K562 (cell line): Measurements from ENCODE around the gene ALDH16A1. TPM values are rescaled to one million over a fixed set of nuclear protein-coding genes. Genes with fewer than 3 reads are reported as not detected.
A peak's percentile ranks its signal among the peaks of the same experiment; 100 is the strongest.

Experiments
- CEBPB ChIP-seq: fragments of 450-650 bp; IDR thresholded peaks from 2 replicates; pipeline ENCODE4 v1.6.1; 2016; ENCODE audit warnings: missing genetic modification characterization, missing compliant biosample characterization
- CTBP1 ChIP-seq: fragments of 450-650 bp; IDR thresholded peaks from 2 replicates; pipeline ENCODE4 v1.6.1; 2016; ENCODE audit warnings: borderline replicate concordance
- FOS ChIP-seq: IDR thresholded peaks from 3 replicates; pipeline ENCODE4 v1.6.1; 2011; ENCODE audit not compliant: insufficient read length; ENCODE audit errors: extremely low read depth
- KDM4B ChIP-seq, 2 experiments: fragments of 450-650 bp in 1 of 2; sonication (generic) in 1 of 2; IDR thresholded peaks; 2 replicates each; pipeline ENCODE4 v1.6.1; 2016 to 2017; ENCODE audit warnings: borderline replicate concordance in 2 of 2, antibody characterized with exemption in 1 of 2, low read depth in 1 of 2, mild to moderate bottlenecking in 1 of 2
- KLF16 ChIP-seq: IDR thresholded peaks from 2 replicates; pipeline ENCODE4 v1.6.1; 2016; ENCODE audit warnings: antibody characterized with exemption
- MCM5 ChIP-seq: fragments of 450-650 bp; IDR thresholded peaks from 2 replicates; pipeline ENCODE4 v1.6.1; 2016; ENCODE audit warnings: low read depth
- NR2F6 ChIP-seq: fragments of 450-650 bp; formaldehyde crosslinking; IDR thresholded peaks from 2 replicates; pipeline ENCODE4 v1.4.0; 2020; ENCODE audit warnings: mild to moderate bottlenecking
- RB1 ChIP-seq: fragments of 450-650 bp; IDR thresholded peaks from 2 replicates; pipeline ENCODE4 v1.6.1; 2017; ENCODE audit warnings: low read depth, mild to moderate bottlenecking
- SAP30 ChIP-seq: fragments of 200-600 bp; sonication (generic); IDR thresholded peaks from 2 replicates; pipeline ENCODE4 v1.6.1; 2012; ENCODE audit warnings: borderline replicate concordance, low read depth, mild to moderate bottlenecking, moderate library complexity, low read length, control low read depth, inconsistent platforms; ENCODE audit not compliant: insufficient read depth, poor library complexity, severe bottlenecking
- SIN3A ChIP-seq, 2 experiments: fragments of 150-350 bp in 1 of 2; IDR thresholded peaks; 2 replicates each; pipeline ENCODE4 v1.6.1; 2011 to 2016; ENCODE audit warnings: borderline replicate concordance in 2 of 2, low read depth in 2 of 2, low read length in 2 of 2, mild to moderate bottlenecking in 2 of 2, moderate library complexity in 2 of 2; ENCODE audit not compliant: control insufficient read depth in 1 of 2
- SP1 ChIP-seq: sonication (generic); formaldehyde crosslinking; IDR thresholded peaks from 2 replicates; pipeline ENCODE4 v1.8.1; 2022; ENCODE audit warnings: mild to moderate bottlenecking, missing genetic modification reagents
- TCF3 ChIP-seq: sonication (generic); formaldehyde crosslinking; IDR thresholded peaks from 2 replicates; pipeline ENCODE4 v1.4.0; 2020; ENCODE audit warnings: mild to moderate bottlenecking, missing genetic modification reagents
- ZFP30 ChIP-seq: fragments of 250-450 bp; sonication (Bioruptor Pico); IDR thresholded peaks from 2 replicates; pipeline ENCODE4 v1.8.0; 2022; ENCODE audit warnings: moderate library complexity, mild to moderate bottlenecking, inconsistent platforms, borderline replicate concordance
- ZFPM2 ChIP-seq: fragments of 250-450 bp; sonication (Bioruptor Pico); IDR thresholded peaks from 2 replicates; pipeline ENCODE4 v1.5.1; 2022; ENCODE audit warnings: mild to moderate bottlenecking
- ZKSCAN8 ChIP-seq: fragments of 200-800 bp; sonication (Bioruptor generic); IDR thresholded peaks from 2 replicates; pipeline ENCODE4 v1.6.1; 2016; ENCODE audit warnings: missing genetic modification characterization, missing compliant biosample characterization
- ZNF197 ChIP-seq: fragments of 200-800 bp; sonication (Bioruptor generic); IDR thresholded peaks from 2 replicates; pipeline ENCODE4 v1.6.1; 2016; ENCODE audit warnings: low read depth, missing genetic modification characterization, missing compliant biosample characterization
- ZNF316 ChIP-seq: fragments of 450-650 bp; IDR thresholded peaks from 2 replicates; pipeline ENCODE4 v1.6.1; 2016
- ZZZ3 ChIP-seq: fragments of 450-650 bp; IDR thresholded peaks from 2 replicates; pipeline ENCODE4 v1.6.1; 2016; ENCODE audit warnings: antibody characterized with exemption, mild to moderate bottlenecking, moderate library complexity
- polyA plus RNA-seq, 8 experiments: library from polyadenylated mRNA; depleted of rRNA in 4 of 8; stranded (reverse) in 5 of 8; unstranded in 3 of 8; fragments of >200 nt; fragmentation: Nextera tagmentation in 2 of 8; fragmentation: Illumina TruSeq in 1 of 8; extraction: Ambion mirVana in 2 of 8; extraction: Trizol in 1 of 8; gene quantifications; 2 replicates each; pipeline versions ENCODE4 v1.2.1 to v1.2.3, GENCODE V29; 2011 to 2014; ENCODE audit warnings: inconsistent platforms in 1 of 8, missing spikeins in 1 of 8
- total RNA-seq, 7 experiments: library from RNA; depleted of rRNA in 6 of 7; stranded (reverse); fragments of >200 nt in 6 of 7; fragmentation: Illumina TruSeq in 2 of 7; extraction: Trizol in 2 of 7; gene quantifications; 2 replicates each; pipeline versions ENCODE4 v1.2.1 to v1.2.3, GENCODE V29; 2011 to 2021; ENCODE audit warnings: low replicate concordance in 1 of 7
- TF ChIP-seq, protein P1 (sequence below): fragments of 200-800 bp; sonication (Bioruptor generic); IDR thresholded peaks from 2 replicates; pipeline ENCODE4 v1.6.1; 2017; ENCODE audit warnings: missing genetic modification characterization, missing compliant biosample characterization
- TF ChIP-seq, protein P2 (sequence below): fragments of 250-450 bp; sonication (Bioruptor Pico); IDR thresholded peaks from 2 replicates; pipeline ENCODE4 v1.8.0; 2022; ENCODE audit warnings: moderate library complexity, mild to moderate bottlenecking, inconsistent platforms
- TF ChIP-seq, protein P3 (sequence below): sonication (generic); formaldehyde crosslinking; IDR thresholded peaks from 2 replicates; pipeline ENCODE4 v1.8.0; 2022; ENCODE audit warnings: missing genetic modification reagents, mild to moderate bottlenecking, borderline replicate concordance
- TF ChIP-seq, protein P4 (sequence below): fragments of 250-450 bp; sonication (Bioruptor Pico); IDR thresholded peaks from 2 replicates; pipeline ENCODE4 v1.8.0; 2021; ENCODE audit warnings: borderline replicate concordance, mild to moderate bottlenecking, moderate library complexity; ENCODE audit not compliant: poor library complexity, severe bottlenecking

The ALDH16A1 gene
- total and polyA plus RNA-seq, 9 of the 15 experiments (the other 6 are each of a cell fraction or from before 2014, with no cell fraction given), result 2.2 to 52.2 (median 7.6) TPM

DNA sequence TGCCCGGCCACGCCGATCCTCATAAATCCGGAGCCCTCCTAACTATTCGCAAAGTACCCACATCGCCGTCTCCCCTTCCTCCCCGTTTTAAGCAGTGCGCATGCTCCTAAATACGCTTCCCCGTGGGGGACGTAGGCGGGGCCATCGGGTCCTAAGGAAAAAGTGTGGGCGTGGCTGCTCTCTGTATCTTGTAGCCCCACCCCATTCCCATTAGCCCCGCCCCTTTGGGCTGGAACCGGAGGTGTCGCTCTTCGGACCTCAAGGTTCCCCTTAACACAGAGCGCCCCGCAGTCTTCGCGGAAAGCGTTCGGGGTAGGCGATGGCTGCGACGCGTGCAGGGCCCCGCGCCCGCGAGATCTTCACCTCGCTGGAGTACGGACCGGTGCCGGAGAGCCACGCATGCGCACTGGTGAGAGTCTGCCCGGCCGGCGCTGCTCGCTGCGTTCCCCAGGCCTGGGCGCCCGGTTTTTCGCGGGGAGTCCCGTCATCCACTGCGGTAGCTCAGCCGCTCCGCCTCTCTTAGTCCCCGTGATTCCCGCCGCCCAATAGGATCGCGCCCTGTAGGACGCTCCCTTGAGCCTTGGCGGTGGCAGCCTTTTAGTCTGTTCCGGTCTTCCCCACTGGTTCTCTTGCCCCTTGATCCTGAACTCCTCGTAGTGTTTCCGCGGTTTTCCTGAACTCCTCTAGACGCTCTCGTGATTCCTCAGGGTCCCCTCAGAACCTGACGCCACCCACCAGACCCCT, at the start of gene ALDH16A1 (continued):
- TF ChIP-seq KLF16, result no peak
- TF ChIP-seq FOS, result peak; percentile 57
- no peak for TF ChIP-seq ZNF316
- TF ChIP-seq ZNF197 (CRISPR knock-in tag), result no peak
- TF ChIP-seq SAP30, result peak; percentile 17
- TF ChIP-seq ZKSCAN8 (CRISPR knock-in tag), result no peak
- no peak for TF ChIP-seq MCM5
- peak in 1 of 2 experiments; percentile 24; a peak in 1 of 4 replicates for TF ChIP-seq KDM4B (IDR thresholded peaks at IDR 0.05; ENCODE audit: borderline replicate concordance in 2 of 2, low read depth in 1 of 2)
- TF ChIP-seq CTBP1, result peak; percentile 39
- TF ChIP-seq SIN3A (IDR thresholded peaks at IDR 0.05; ENCODE audit: borderline replicate concordance in 2 of 2, control insufficient read depth in 1 of 2, low read depth in 2 of 2, low read length in 2 of 2), result peak in 1 of 2 experiments; percentile 45; a peak in 1 of 4 replicates
- TF ChIP-seq ZZZ3, result no peak
- TF ChIP-seq RB1, result peak; percentile 56; the same call in 1 of the 2 replicates
- TF ChIP-seq SP1 (CRISPR knock-in tag), result peak; percentile 92
- TF ChIP-seq, protein P1, sequence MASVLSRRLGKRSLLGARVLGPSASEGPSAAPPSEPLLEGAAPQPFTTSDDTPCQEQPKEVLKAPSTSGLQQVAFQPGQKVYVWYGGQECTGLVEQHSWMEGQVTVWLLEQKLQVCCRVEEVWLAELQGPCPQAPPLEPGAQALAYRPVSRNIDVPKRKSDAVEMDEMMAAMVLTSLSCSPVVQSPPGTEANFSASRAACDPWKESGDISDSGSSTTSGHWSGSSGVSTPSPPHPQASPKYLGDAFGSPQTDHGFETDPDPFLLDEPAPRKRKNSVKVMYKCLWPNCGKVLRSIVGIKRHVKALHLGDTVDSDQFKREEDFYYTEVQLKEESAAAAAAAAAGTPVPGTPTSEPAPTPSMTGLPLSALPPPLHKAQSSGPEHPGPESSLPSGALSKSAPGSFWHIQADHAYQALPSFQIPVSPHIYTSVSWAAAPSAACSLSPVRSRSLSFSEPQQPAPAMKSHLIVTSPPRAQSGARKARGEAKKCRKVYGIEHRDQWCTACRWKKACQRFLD, result peak; percentile 37; the same call in 1 of the 2 replicates
- no peak for TF ChIP-seq NR2F6 (CRISPR knock-in tag)
- TF ChIP-seq, protein P2, sequence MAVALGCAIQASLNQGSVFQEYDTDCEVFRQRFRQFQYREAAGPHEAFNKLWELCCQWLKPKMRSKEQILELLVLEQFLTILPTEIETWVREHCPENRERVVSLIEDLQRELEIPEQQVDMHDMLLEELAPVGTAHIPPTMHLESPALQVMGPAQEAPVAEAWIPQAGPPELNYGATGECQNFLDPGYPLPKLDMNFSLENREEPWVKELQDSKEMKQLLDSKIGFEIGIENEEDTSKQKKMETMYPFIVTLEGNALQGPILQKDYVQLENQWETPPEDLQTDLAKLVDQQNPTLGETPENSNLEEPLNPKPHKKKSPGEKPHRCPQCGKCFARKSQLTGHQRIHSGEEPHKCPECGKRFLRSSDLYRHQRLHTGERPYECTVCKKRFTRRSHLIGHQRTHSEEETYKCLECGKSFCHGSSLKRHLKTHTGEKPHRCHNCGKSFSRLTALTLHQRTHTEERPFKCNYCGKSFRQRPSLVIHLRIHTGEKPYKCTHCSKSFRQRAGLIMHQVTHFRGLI (CRISPR knock-in tag), result no peak
- TF ChIP-seq ZFPM2 (CRISPR knock-in tag), result 0 out of 2 replicates have a peak, but pooled peaks have one; percentile 21
- no peak for TF ChIP-seq CEBPB (tag)
- TF ChIP-seq, protein P3, sequence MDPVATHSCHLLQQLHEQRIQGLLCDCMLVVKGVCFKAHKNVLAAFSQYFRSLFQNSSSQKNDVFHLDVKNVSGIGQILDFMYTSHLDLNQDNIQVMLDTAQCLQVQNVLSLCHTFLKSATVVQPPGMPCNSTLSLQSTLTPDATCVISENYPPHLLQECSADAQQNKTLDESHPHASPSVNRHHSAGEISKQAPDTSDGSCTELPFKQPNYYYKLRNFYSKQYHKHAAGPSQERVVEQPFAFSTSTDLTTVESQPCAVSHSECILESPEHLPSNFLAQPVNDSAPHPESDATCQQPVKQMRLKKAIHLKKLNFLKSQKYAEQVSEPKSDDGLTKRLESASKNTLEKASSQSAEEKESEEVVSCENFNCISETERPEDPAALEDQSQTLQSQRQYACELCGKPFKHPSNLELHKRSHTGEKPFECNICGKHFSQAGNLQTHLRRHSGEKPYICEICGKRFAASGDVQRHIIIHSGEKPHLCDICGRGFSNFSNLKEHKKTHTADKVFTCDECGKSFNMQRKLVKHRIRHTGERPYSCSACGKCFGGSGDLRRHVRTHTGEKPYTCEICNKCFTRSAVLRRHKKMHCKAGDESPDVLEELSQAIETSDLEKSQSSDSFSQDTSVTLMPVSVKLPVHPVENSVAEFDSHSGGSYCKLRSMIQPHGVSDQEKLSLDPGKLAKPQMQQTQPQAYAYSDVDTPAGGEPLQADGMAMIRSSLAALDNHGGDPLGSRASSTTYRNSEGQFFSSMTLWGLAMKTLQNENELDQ (CRISPR knock-in tag), result no peak
- TF ChIP-seq TCF3, result no peak
- TF ChIP-seq, protein P4, sequence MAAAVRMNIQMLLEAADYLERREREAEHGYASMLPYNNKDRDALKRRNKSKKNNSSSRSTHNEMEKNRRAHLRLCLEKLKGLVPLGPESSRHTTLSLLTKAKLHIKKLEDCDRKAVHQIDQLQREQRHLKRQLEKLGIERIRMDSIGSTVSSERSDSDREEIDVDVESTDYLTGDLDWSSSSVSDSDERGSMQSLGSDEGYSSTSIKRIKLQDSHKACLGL (CRISPR knock-in tag), result no peak
- no peak for TF ChIP-seq ZFP30 (CRISPR knock-in tag)
